Mesothelial cell of epicardium (in vitro differentiated cells): ENCODE measurements around the gene EML4. TPM values are rescaled to one million over a fixed set of nuclear protein-coding genes. Genes with fewer than 3 reads are reported as not detected.
A peak's percentile ranks its signal among the peaks of the same experiment; 100 is the strongest.

Experiments used
- DNase-seq, 2 experiments: peaks; one replicate each; pipeline ENCODE4 v3.0.0; 2021; ENCODE audit warnings: low spot score in 2 of 2; ENCODE audit not compliant: unreplicated experiment in 2 of 2
- H3K27ac Mint-ChIP-seq: 2 replicates; pipeline ENCODE4 v1.8.0; 2021; ENCODE audit warnings: mixed read lengths
- H3K27me3 Mint-ChIP-seq: 2 replicates; pipeline ENCODE4 v1.8.0; 2021; ENCODE audit warnings: low read depth, mixed read lengths
- H3K36me3 Mint-ChIP-seq: 2 replicates; pipeline ENCODE4 v1.8.0; 2021; ENCODE audit warnings: mixed read lengths
- H3K4me1 Mint-ChIP-seq: 2 replicates; pipeline ENCODE4 v1.8.0; 2021; ENCODE audit warnings: mixed read lengths
- H3K4me3 Mint-ChIP-seq: 2 replicates; pipeline ENCODE4 v1.8.0; 2021; ENCODE audit warnings: mild to moderate bottlenecking, moderate library complexity, mixed read lengths
- H3K9me3 Mint-ChIP-seq: 2 replicates; pipeline ENCODE4 v1.8.0; 2021; ENCODE audit warnings: mixed read lengths
- CTCF ChIP-seq: fragments of 200-600 bp; sonication (generic); IDR thresholded peaks from one replicate; pipeline ENCODE4 v1.5.0; 2021; ENCODE audit warnings: antibody characterized with exemption; ENCODE audit not compliant: unreplicated experiment
- total RNA-seq: library from RNA; stranded (reverse); gene quantifications from 3 replicates; pipeline ENCODE4 v1.2.1, GENCODE V29; 2021

EML4 gene
- total RNA-seq, 1 donor from 2014 or later = 95.6 TPM

DNA sequence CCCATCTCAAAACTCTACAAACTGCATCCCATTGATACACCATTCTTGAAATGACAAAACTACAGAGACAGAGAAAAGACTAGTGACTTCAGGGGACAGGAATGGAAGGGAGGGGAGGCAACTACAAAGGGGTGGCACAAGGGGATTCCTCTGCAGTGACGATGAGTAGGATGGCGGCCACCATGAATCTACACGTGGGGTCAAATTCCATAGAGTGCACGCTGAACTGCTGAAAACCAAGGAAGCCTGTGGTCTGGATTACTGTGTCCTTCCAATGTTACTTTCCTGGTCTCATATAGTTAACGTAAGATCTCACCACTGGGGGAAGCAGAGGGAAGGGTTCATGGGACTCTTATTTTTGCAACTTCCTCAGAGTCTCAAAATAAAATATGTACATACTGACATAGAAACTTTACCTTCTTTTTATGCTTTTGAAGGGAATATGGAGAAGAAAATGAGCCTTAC lies 168.2 kb downstream of the EML4 start:
- no peak for TF ChIP-seq CTCF
- no peaks in the 10 kb centered on the region for H3K27me3 Mint-ChIP-seq
- peaks cover 53% of the 10 kb centered on the region for H3K36me3 Mint-ChIP-seq
- peaks cover 5% of the 10 kb centered on the region for H3K4me1 Mint-ChIP-seq
- no peak overlapping the region for H3K27ac Mint-ChIP-seq
- H3K9me3 Mint-ChIP-seq = peaks cover 5% of the 10 kb centered on the region
- no peak overlapping the region for H3K4me3 Mint-ChIP-seq
- DNase-seq = no peak

GRCh38 chr2:42337846-42338566 lies 168.9 kb downstream of the EML4 start:
- H3K36me3 Mint-ChIP-seq = peaks cover 49% of the 10 kb centered on the region

GRCh38 chr2:42338567-42339190 lies 169.5 kb downstream of the EML4 start:
- Mint-ChIP-seq H3K27me3 (no peaks in the 10 kb centered on the region), H3K27ac (no peak overlapping the region), H3K9me3 (peaks cover 5% of the 10 kb centered on the region), H3K36me3 (peaks cover 44% of the 10 kb centered on the region), H3K4me1 (peaks cover 10% of the 10 kb centered on the region), H3K4me3 (no peak overlapping the region)
- no peak for TF ChIP-seq CTCF
- no peak for DNase-seq

More at GRCh38 chr2:42337846-42338566, 168.9 kb downstream of the EML4 start:
- no peak for DNase-seq
- no peak overlapping the region for H3K4me3 Mint-ChIP-seq
- no peak for TF ChIP-seq CTCF
- peaks cover 8% of the 10 kb centered on the region for H3K4me1 Mint-ChIP-seq
- H3K27me3 Mint-ChIP-seq = no peaks in the 10 kb centered on the region
- H3K27ac Mint-ChIP-seq = no peak overlapping the region
- H3K9me3 Mint-ChIP-seq = peaks cover 5% of the 10 kb centered on the region

DNA sequence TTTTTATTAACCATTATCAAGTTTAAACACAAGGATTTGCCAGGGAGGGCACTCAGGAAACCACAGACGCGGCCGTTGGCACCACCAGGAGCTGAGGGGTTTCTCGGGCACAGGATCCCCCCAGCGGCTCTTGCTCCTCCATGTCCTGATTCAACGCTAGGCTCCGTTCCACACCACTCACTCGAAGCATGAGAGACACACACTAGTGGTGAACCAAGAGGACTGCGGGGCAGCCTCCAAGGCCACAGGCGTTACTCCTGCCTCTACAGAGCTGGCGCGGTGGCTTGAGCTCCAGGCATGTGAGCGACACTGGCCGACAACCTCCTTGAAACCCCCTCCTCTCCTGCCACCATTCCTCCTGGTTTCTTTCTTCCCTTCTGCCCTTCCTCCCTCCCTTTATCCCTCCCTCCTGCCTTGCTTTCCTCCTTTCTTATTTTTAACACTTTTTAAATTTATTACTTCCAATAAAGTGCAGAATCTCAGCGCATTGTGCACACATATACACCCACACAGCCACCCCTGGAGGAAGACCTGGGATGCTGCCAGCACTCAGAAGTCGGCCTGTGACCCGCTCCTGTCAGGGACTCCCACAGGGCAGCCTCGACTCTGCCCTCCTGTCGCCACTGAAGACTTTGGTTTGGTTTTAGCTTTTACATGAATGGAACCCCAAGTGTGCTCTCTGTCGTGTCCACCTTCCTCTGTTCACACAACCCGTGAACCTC lies 170.2 kb downstream of the EML4 start:
- no peak for TF ChIP-seq CTCF
- H3K4me1 Mint-ChIP-seq = peaks cover 10% of the 10 kb centered on the region
- peaks cover 44% of the 10 kb centered on the region for H3K36me3 Mint-ChIP-seq
- no peak overlapping the region for H3K4me3 Mint-ChIP-seq
- no peak for DNase-seq
- H3K9me3 Mint-ChIP-seq = peaks cover 5% of the 10 kb centered on the region
- no peaks in the 10 kb centered on the region for H3K27me3 Mint-ChIP-seq
- peak overlapping the region; percentile 28 for H3K27ac Mint-ChIP-seq

- peaks cover 10% of the 10 kb centered on the region for H3K4me1 Mint-ChIP-seq
- peaks cover 5% of the 10 kb centered on the region for H3K9me3 Mint-ChIP-seq
- DNase-seq = no peak
- H3K36me3 Mint-ChIP-seq = peaks cover 44% of the 10 kb centered on the region
- H3K27ac Mint-ChIP-seq = peak overlapping the region; percentile 28
- no peaks in the 10 kb centered on the region for H3K27me3 Mint-ChIP-seq
- TF ChIP-seq CTCF = no peak
- no peak overlapping the region for H3K4me3 Mint-ChIP-seq
Observed at GRCh38 chr2:42340045-42340937, 171.1 kb downstream of the EML4 start.
